Tibial nerve (tissue), 3 donors: Measurements from ENCODE around the gene TMEM138.

Experiments used
- CTCF ChIP-seq, 5 experiments: fragments of 200-600 bp in 3 of 5; fragments of 450-650 bp in 2 of 5; sonication (generic) in 3 of 5; IDR thresholded peaks; one replicate each; pipeline ENCODE4 v1.5.1; 2016 to 2019; ENCODE audit warnings: antibody characterized with exemption in 5 of 5, mild to moderate bottlenecking in 3 of 5, moderate library complexity in 2 of 5
- POLR2A ChIP-seq, 2 donors: fragments of 450-650 bp; IDR thresholded peaks; one replicate each; pipeline ENCODE4 v1.6.1; 2017; ENCODE audit warnings: antibody characterized with exemption in 2 of 2, mild to moderate bottlenecking in 2 of 2, moderate library complexity in 2 of 2

GRCh38 chr11:61370349-61371005 is 8.3 kb downstream of the TMEM138 start:
- TF ChIP-seq CTCF (IDR thresholded peaks at IDR 0.05) (no peak), POLR2A (IDR thresholded peaks at IDR 0.05) (no peak)
